ENCODE data around the gene PPP1CB.

DNA sequence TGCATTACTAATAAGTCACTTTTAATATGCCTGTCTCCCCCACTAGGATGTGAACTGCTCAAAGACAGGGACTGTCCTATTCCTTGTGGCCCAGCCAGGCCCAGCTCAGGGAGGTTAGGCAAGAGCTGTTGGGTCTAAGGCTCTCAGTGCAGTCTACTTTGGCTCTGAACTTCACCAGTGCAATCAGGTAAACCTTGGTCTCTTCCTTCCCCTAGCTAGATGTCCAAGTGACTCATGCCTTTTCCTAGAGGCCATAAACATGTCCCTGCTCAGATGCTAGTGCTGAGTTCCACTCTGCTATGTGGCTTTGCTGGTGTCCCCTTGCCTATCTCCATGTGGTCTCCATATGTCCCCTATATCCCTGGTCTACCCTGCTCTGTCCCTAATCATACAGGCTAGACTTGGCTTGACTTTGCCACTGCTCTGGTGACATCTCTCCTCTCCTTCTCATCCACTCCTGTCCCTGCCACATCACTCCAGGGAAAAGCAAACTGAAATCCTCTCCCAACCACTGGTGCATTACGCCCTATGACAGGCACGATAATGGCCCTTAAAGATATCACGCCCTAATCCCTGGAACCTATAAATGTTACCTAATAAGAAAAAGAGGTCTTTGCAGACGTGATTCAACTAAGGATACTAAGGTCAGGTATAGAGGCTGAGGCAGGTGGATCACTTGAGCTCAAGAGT, 45.7 kb upstream of the PPP1CB start:
- TF ChIP-seq CTCF (IDR thresholded peaks at IDR 0.05; ENCODE audit: low read depth, low read length, poor library complexity, severe bottlenecking) (no peak), EZH2phosphoT487 (IDR thresholded peaks at IDR 0.05; ENCODE audit: borderline replicate concordance, low read length) (no peak)

Measured in DOHH2 (cell line).